Head of caudate nucleus (tissue), 42 donors: Measurements from ENCODE around the gene FRY.

ENCODE experiments used
- DNase-seq, 42 donors: peaks; one replicate each; pipeline versions ENCODE4 v3.0.0 to v3.0.0-alpha.2; 2020 to 2021; ENCODE audit warnings: mixed read lengths in 7 of 42
- intact Hi-C: fragments of 100-400 bp; cut with DNase I; formaldehyde crosslinking; loops from one replicate; pipeline ENCODE4 v1.15.0; 2022

The FRY gene

DNA sequence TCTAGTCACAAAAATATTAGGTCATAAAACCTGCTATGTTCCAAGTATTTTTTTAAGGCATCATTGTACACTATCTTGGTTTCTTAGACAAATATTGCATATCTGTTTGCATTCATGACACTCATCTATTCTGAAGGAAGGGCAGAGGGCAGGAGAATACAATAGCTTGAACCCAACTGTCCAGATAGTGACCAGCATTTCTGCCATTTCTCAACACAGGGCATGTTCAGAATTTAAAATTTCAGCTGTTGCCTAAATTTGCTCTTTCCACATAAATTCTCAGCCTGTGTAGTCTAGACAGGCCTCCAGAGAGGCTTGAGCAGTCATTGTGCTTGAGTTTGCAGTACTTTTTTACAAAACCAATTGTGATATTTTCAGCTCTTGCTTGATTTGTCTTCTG lies 164.1 kb downstream of the FRY start:
- intact Hi-C loops: no loop called here
- no peak for DNase-seq

DNA sequence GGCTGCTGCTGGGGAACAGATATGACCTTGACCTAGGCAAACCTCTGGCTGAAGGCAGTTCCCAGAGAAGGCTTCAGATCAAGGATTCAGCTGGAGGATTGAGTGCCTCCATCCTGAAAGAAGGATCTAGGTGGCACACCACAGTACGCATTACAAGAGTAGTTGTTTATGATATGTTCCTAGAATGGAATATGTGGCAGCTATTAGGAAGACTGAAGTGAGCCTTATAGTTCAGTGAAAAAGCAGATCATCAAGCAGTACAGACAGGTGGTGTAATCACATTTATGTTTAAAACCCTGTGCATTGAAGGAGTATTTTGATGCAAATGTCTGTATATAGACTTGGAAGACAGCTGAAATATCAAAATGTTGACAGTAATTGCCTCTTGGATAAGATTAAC lies 167.6 kb downstream of the FRY start:
- intact Hi-C loops: no loop called here
- no peak for DNase-seq

DNA sequence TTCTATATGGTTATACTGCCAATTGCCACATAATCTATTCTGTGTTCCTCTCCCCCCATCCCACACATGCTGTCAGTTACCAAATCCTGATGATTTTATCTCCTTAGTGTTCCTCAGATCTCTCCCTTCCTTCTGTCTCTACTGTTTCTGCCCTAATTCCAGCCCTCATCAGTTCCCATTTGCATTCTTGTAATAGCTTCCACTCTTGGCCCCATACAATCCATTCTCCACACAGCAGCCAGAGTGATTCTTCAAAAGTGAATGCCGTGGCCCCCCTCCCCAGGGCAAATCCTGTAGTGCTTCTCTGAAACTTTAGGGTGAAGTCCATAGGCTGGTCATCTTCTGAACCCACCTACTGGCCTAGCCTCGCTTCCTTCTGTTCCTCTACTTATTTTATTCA lies 169.2 kb downstream of the FRY start:
- intact Hi-C loops: no loop called here
- no peak for DNase-seq

DNA sequence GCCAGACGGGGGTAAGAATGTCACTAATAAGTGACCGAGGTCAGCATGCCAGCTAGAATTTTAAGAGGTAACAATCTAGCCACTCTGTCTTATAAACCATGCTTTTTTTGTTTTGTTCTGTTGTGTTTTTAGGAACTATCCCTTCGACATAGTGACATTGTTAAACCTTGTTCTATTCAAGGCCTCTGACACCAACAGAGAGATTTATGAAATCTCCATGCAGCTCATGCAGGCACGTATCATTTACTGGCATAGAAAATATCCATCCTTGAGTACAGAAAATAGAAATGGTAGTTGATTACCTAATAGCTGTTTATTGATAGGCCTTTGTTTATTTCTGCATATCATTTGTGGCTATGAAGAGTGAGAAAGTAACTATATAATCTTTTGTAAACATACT lies 170.2 kb downstream of the FRY start:
- intact Hi-C loops: no loop called here
- DNase-seq: no peak

DNA sequence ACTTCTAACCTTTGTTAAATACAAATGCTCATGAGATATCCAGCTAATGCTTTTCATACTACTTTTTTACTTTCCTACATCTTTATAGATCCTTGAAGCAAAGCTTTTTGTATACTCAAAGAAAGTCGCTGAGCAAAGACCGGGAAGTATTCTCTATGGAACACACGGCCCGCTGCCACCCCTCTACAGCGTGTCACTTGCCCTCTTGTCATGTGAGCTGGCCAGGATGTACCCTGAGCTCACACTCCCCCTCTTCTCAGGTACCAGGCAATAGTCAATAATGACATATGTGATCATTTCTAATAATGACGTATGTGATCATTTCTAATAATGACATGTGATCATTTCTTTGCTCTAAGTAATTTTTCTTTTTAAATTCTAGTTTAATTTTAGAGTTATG lies 170.7 kb downstream of the FRY start:
- no peak for DNase-seq
- intact Hi-C loops: no loop called here

DNA sequence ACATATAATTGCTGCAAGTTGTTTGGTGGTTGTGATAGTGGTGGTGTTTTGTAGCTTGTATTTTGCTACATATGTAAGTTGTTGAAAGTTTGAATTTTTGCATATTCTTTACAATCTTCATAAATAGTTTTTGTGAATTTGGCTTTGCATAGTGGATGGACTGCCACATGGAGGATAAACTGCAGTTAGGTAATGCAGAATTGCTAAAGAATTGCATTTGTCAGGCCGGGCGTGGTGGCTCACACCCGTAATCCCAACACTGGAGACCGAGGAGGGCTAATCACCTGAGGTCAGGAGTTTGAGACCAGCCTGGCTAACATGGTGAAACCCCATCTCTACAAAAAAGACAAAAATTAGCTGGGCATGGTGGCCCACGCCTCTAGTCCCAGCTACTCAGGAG lies 171.6 kb downstream of the FRY start:
- intact Hi-C loops: no loop called here
- DNase-seq: no peak

DNA sequence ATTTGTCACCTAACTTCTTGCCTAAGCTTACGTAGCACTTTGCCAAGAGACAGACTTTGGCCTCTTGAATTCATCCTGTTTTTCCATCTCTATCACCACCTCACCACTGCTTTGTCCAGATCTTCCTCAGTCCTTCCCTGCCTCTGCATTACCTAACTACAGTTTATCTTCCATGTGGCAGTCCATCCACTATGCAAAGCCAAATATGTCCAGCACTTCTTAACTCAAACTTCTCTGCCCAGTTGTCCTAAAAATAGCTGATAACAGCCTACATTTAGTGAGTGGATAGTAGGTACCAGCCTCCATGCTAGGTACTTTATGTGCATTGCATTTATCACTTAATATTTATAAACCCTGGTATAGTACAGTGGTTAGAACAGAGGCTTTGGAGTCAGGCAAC lies 172.2 kb downstream of the FRY start:
- no peak for DNase-seq
- intact Hi-C loops: no loop called here

DNA sequence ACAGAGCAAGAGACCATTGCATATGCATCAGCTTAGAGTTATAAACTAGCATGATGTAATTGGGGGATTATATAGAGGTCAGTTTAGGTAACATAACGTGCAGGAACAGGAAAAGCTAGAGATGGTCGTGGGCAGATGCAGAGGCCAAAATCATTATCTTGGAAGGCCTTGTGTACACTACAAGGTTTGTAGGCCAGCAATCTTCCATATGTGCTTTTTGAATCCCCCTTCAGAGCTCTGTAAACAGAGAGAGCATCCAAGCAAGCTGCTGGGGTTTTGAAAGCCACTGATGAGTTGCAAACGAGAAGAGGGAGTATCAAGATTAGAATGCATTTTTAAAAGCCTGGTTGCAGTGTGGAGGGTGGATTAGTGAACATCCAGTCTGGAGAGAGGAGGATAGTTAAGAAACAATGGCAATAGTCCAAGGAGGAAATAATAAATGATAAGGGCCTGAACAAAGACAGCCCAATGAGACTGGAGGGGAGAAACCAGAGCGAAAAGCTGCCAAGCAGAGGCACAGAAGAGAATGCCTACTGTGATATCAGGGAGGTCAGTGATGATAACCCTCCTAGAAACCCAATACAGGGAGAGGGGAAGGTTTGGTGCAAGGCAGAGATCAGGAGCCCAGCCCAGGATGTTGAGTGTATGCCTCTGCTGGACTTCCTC lies 174.0 kb downstream of the FRY start:
- intact Hi-C loops: no loop called here
- DNase-seq: no peak

DNA sequence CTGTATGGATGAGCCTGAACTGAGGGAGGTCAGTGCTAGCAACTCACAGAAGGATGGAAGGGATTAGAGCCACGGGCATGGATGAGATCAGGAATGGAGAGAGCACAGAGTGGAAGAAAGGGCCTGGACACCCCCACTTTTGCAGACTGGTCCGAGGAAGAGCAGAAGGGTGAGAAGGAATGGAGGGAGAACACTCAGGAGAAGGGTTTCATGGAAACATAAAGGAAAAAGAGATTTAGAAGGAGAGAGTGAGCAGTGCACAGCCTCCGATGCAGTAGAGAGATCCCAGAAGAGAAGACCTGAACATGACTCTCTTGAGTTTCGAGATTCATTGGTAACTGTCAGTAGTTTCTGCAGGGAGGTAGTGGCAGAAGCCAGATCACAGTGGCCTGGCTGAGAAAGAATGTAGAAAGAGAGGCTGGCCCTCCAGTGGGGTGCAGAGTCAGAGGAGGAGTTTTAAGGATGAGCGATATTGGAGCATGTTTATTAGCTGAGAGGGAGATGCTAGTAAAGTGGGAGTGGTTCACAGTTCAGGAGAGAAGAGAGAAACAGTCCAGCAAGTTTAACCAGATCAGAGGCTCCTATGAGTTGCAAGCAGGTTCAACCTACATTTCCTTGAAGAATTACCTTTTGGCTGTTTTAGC lies 174.6 kb downstream of the FRY start:
- no peak for DNase-seq
- intact Hi-C loops: no loop called here

DNA sequence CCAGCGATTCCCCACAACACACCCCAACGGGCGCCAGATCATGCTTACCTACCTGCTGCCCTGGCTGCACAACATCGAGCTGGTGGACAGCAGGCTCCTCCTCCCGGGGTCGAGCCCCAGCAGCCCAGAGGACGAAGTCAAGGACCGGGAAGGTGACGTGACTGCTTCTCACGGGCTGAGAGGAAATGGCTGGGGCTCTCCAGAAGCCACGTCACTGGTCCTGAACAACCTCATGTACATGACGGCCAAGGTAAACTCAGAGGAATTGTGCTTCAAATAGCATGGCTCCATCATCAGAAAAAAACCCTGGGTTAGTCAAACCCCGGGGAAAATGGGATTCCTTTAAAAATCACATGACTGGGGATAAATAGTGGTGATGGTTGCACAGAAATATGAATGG lies 177.3 kb downstream of the FRY start:
- intact Hi-C loops: no loop called here

DNA sequence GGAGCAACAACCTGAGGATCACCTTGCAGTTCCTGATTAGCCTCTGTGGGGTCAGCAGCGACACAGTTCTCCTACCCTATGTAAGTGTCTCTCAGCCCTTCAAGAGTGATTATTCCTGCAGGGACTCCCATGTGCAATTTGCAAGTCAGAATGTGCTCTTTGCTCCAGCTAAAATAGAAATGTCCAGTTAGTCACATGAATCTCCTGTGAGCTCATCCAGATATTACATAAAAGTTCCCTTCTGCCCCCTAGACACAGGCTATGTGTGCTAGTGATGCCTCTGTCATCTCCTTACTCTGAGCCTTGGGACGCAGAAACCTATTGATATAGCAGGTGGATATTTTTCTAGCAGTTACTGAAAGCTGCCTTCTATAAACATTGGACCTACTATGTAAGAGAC lies 178.1 kb downstream of the FRY start:
- no peak for DNase-seq
- intact Hi-C loops: no loop called here

More for the DNA sequence above, 177.3 kb downstream of the FRY start:
- no peak for DNase-seq

DNA sequence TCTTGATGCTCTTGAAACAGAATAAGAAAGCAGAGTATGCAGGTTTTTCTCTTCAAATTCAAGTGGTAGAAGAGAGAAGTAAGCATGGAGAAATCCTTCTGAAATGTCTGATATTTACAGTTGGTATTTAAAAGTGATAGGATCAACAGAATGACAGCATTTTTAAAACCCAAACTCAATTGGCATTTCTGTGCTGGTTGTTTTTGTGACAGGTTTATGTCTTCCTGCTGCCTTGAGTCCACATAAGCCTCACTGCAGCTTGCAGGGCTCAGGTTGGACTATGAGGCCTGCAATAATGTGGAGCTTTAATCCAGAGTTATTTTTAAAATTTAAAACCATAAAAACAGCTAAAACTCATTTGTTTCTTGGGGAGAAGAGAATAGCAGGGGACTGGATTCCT lies 178.5 kb downstream of the FRY start:
- DNase-seq: no peak
- intact Hi-C loops: no loop called here

DNA sequence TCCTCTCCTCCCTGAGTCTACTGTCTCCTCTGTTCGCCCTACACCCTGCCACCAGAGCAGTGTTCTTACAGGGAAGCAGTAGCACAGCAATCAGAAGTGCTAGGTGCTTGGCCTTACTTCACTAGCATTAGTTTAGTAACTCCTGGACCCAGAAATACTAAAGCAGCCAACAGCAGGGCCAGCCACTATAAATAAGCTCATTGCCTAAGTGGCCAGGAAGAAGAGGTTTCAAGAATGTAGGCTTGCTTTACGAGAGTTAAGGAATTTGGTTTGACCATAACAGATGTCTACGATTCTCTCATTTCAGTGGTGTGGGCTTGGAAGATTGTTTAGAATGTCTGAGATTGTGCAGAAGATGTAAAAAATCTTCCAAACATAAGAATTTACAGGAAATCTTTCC lies 180.2 kb downstream of the FRY start:
- intact Hi-C loops: no loop called here
- DNase-seq: no peak

DNA sequence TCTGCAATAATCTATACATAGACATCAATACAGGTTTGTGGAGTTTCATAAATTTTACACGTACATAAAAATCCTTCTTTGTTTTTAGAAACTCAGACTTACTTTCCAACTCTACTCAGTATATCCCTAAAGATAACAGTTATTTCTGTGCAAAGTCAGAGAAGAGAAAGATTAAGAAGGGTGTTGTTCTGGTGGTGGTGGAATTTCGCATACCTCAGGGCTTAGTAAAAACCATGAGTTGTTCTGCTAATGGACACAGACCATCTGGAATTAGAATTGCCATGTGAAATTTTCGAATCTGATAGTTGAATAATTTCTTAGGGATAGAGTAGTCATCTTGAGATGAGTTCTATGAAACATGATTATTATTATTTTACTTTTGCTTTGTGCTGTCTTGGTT lies 180.8 kb downstream of the FRY start:
- DNase-seq: no peak
- intact Hi-C loops: no loop called here

DNA sequence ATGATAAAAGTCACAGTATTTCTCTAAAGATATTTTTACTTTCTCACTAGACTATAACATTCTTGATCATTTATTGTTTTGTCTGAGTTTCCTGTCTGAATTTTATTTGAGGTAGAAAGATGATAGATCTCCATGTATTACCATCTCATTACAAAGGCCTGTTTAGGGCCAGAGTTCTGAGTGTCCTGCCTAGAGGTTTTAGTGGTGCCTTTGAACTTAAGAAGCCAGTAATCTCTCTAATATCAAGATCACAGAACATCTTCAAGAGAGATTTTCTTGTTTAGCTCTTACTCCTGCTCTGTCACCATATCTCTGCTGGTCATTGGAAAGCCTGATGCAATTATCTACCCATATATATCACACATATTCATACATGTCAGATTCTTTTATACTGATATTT lies 182.1 kb downstream of the FRY start:
- intact Hi-C loops: no loop called here
- no peak for DNase-seq

DNA sequence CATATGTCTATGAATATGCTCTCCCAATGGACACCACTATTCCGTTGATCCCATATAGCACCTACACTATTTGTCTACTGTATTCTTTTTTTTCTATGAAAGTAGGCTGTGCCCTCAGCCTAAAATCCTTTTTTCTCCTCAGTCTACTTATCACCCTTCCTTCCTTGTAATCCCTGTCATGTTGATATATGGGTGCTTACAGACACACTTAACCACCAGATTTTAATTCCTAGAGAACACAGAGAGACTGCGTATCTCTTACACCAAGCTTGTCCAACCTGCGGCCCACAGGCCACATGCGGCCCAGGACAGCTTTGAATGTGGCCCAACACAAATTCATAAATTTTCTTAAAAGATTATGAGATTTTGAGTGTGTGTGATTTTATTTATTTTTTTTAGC lies 182.5 kb downstream of the FRY start:
- intact Hi-C loops: no loop called here
- no peak for DNase-seq

DNA sequence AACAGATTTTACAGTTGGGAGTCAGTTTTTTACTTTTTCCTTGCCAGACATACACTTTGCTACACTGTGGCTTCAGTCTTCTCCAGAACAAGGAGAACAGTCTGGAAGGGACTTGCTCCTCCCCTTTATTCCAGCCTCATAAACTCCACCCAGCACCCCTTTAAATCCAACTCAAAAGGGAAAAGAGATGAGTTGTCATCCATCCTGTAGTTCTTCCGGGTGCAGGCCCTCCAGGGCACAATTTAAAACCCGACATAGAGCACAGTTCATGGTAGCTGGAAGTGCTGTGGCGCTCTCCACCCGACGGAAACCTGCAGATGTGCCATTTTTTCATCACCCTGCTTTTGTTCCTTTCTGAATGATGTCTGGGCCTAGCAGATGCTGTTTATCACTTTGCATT lies 184.7 kb downstream of the FRY start:
- DNase-seq: no peak
- intact Hi-C loops: no loop called here

DNA sequence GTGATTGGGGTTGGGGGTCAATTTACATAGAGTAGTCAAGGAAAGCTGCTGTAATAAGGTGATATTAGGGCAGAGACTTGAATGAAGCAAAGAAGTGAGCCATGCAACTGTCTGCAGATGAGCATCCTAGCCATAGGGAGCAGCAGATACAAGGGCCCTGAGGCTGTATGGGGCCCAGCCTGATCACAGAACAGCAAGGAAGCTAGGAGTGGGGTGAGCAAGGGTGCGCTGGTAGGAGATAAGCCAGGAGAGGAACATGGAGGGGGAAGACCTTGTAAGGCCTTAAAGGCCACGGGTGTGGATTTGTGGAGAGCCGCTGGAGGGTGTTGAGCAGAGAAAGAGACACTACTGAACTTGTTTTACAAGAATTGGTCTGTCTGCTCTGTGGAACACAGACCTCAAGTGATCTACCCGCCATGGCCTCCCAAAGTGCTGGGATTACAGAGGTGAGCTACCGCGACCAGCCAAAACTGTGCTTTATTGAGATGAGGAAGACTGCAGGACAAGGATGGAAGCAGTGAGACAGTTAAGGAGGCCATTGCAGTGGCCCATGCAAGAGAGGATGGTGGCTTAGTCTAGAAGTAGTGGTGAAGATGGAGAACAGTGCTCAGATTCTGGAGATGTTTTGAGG lies 190.6 kb downstream of the FRY start:
- no peak for DNase-seq
- intact Hi-C loops: no loop called here

DNA sequence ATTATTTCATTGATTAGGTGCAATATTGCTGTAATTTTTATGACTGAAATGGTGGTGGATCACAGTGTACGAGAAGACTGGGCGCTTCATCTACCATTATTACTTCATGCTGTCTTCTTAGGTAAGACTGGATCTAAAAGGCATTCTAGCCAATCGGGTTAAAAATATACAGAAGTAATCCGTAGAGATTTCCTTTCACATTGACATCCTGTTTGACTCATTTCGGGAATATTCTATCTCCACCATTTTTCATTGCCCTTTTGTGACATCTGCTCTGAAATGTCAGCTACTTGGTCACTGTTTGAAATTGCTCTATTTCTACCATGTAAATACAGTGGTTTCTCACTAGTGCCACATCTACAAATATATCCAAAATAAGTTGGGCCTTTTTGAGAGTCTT lies 193.3 kb downstream of the FRY start:
- no peak for DNase-seq
- intact Hi-C loops: no loop called here

DNA sequence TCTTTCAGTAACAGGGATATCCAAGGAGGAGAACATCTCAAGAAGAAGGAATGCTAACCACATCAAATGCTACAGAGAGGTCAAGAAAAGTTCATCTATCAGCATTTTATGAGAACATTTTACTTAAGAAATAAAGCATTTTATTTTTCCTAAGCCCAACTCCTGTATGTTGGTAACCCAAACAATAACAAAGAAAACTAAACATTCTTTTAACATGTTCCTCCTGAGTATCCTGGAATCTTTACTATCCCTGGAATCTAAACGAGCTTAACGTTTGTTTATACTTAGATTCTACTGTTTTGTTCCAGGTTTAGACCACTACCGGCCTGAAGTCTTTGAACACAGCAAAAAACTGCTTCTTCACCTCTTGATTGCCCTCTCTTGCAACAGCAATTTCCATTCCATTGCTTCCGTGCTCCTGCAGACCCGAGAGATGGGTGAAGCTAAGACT lies 193.9 kb downstream of the FRY start:
- intact Hi-C loops: no loop called here

More for the DNA sequence above, 193.9 kb downstream of the FRY start:
- DNase-seq: no peak
